Gastroesophageal sphincter (tissue), 3 donors: Measurements from ENCODE around the gene MN1.

Experiments used
- POLR2A ChIP-seq, 2 donors: fragments of 450-650 bp; IDR thresholded peaks; one replicate each; pipeline ENCODE4 v1.6.1; 2017; ENCODE audit warnings: antibody characterized with exemption in 2 of 2, mild to moderate bottlenecking in 2 of 2, moderate library complexity in 1 of 2
- POLR2AphosphoS5 ChIP-seq: sonication (generic); formaldehyde crosslinking; IDR thresholded peaks from one replicate; pipeline ENCODE4 v1.6.1; 2017; ENCODE audit warnings: antibody characterized with exemption
- TF ChIP-seq, protein P1 (sequence below), 4 experiments: fragments of 200-600 bp in 2 of 4; fragments of 450-650 bp in 2 of 4; sonication (generic) in 1 of 4; IDR thresholded peaks; one replicate each; pipeline ENCODE4 v1.5.1; 2017 to 2019; ENCODE audit warnings: antibody characterized with exemption in 4 of 4, mild to moderate bottlenecking in 2 of 4, moderate library complexity in 2 of 4

DNA sequence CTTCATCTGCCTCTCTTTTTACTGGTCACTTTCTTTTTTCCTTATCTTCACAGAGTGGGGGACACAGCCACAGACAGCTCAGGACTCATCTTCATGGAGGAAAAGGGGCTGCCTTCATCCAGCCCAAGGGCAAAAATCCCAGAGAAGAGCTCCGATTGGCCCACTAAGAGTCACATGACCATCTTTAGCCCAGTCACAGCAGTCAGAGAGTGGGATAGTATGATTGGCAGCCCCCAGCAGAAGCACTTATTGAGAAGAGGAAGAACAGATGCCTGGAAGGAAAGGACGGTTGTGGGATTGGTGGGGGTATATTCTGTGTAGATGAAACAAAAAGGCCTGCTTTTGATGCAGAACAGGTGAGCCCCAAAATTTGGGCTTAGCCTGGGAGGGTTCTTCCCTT, 77.8 kb downstream of the MN1 start:
- TF ChIP-seq, protein P1, sequence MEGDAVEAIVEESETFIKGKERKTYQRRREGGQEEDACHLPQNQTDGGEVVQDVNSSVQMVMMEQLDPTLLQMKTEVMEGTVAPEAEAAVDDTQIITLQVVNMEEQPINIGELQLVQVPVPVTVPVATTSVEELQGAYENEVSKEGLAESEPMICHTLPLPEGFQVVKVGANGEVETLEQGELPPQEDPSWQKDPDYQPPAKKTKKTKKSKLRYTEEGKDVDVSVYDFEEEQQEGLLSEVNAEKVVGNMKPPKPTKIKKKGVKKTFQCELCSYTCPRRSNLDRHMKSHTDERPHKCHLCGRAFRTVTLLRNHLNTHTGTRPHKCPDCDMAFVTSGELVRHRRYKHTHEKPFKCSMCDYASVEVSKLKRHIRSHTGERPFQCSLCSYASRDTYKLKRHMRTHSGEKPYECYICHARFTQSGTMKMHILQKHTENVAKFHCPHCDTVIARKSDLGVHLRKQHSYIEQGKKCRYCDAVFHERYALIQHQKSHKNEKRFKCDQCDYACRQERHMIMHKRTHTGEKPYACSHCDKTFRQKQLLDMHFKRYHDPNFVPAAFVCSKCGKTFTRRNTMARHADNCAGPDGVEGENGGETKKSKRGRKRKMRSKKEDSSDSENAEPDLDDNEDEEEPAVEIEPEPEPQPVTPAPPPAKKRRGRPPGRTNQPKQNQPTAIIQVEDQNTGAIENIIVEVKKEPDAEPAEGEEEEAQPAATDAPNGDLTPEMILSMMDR (IDR thresholded peaks at IDR 0.05): no peak
- TF ChIP-seq POLR2A (IDR thresholded peaks at IDR 0.05) (no peak), POLR2AphosphoS5 (no peak)
